ENCODE results near the gene HABP2. TPM values are rescaled to one million over a fixed set of nuclear protein-coding genes. Genes with fewer than 3 reads are reported as not detected.

The HABP2 gene
- total RNA-seq, 1 donor from 2014 or later: 0.77 TPM

DNA sequence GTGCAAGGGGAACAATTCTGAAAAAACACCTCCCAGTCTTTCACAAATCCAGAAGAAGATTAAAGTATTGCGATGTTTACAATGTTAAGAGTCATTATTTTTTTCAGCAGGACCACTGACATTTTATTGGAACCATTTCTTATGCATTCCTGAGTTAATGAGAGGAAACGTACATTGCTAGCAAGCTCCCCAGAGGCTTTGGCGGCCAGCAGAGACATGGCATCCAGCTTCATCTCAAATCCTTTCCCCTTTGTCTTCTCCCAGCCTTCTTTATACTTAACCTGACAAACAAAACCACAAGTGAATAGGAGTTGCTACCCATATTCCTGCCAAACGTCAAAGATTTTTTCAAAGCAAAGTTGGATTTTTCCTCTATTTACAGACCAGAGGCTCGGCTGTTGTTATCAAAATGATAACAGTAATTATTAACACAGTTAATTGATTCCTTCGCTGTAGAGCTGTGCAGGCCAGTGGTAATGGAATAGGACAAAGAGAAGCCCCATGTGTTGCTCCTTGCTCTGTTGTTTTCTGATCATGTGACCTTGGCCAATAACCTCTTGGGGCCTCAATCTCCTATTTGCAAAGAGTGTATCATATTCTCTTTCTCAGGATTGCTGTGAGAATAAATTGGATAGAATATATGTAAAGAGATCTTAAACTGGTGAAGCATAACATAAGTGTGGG lies 79.0 kb downstream of the HABP2 start:
- TF ChIP-seq CTCF (IDR thresholded peaks at IDR 0.05): no peak
- H3K4me1 ChIP-seq: no peaks in the 10 kb centered on the region
- ATAC-seq (no peak), DNase-seq (no peak)
- no peak overlapping the region for H3K4me3 ChIP-seq
- intact Hi-C loops (cut with DNase I): no loop called here
- H3K9me3 ChIP-seq: no peaks in the 10 kb centered on the region
- no peak overlapping the region for H3K27ac ChIP-seq
- H3K36me3 ChIP-seq: no peaks in the 10 kb centered on the region
- no peaks in the 10 kb centered on the region for H3K27me3 ChIP-seq (ENCODE audit: low read depth)

Other genes starting within 250 kb of the HABP2 start
- gene NRAP, start 111.0 kb downstream of the HABP2 start, total RNA-seq: not detected
- gene CASP7, start 126.9 kb downstream of the HABP2 start, total RNA-seq: 36.3 TPM
- 7.0 TPM for gene PLEKHS1, start 198.6 kb downstream of the HABP2 start, total RNA-seq